Measurements from ENCODE around the gene OR8J3. TPM values are rescaled to one million over a fixed set of nuclear protein-coding genes. Genes with fewer than 3 reads are reported as not detected.

Gene OR8J3
- total RNA-seq (not detected in 2 replicates), polyA plus RNA-seq (not detected in 2 replicates), polyA minus RNA-seq (not detected in 2 replicates)
- total RNA-seq (2013) = not detected

GRCh38 chr11:56140151-56140661 is at the start of gene OR8J3:
OR8J3 (minus strand) TSS chr11:56140201; CDS start chr11:56137718, 2,483 bp downstream.
- no peak within 1 kb of the TSS for H2AFZ ChIP-seq (ENCODE audit: insufficient read depth, low read depth, low read length, poor library complexity, severe bottlenecking)
- ChIA-PET CTCF (no interaction called here), POLR2A (no interaction called here)
- no peaks in the 10 kb centered on the region for H3K4me1 ChIP-seq (ENCODE audit: control insufficient read depth in 2 of 2, insufficient read depth in 2 of 2, low read length in 2 of 2)
- Mint-ChIP-seq H3K27ac (no peak within 1 kb of the TSS), H3K4me3 (no peak within 1 kb of the TSS), H3K9me3 (ENCODE audit: insufficient read depth) (peaks cover 8% of the 10 kb centered on the region), H3K27me3 (no peaks in the 10 kb centered on the region), H3K4me1 (no peaks in the 10 kb centered on the region)
- DNase-seq (no peak), ATAC-seq (ENCODE audit: low read depth) (no peak)
- no peaks in the 10 kb centered on the region for H4K20me1 ChIP-seq (ENCODE audit: control insufficient read depth, insufficient read depth, low read length, poor library complexity, severe bottlenecking)
- H3K9ac ChIP-seq (ENCODE audit: low read length) = no peak within 1 kb of the TSS
- H3K79me2 ChIP-seq (ENCODE audit: control insufficient read depth, insufficient read depth, low read length) = no peaks in the 10 kb centered on the region
- no peaks in the 10 kb centered on the region for H3K36me3 ChIP-seq (replicated peaks in 1 of 2; ENCODE audit: control extremely low read depth in 1 of 2, control insufficient read depth in 1 of 2, extremely low read depth in 1 of 2, insufficient read depth in 2 of 2, low read length in 1 of 2)
- H3K4me3 ChIP-seq (ENCODE audit: control extremely low read depth in 1 of 5, extremely low read depth in 1 of 5, insufficient read depth in 1 of 5, low read depth in 2 of 5, low read length in 4 of 5) = no peak within 1 kb of the TSS
- H3K27me3 ChIP-seq (replicated peaks in 1 of 4; ENCODE audit: control extremely low read depth in 1 of 4, control insufficient read depth in 3 of 4, insufficient read depth in 4 of 4, low read length in 3 of 4) = no peaks in the 10 kb centered on the region
- intact Hi-C loops (cut with micrococcal nuclease) = no loop called here
- H3K27ac ChIP-seq (ENCODE audit: low read length in 2 of 2) = no peak within 1 kb of the TSS
- no peak for TF ChIP-seq EZH2 (IDR thresholded peaks at IDR 0.05; ENCODE audit: borderline replicate concordance, insufficient read depth, low read depth, low read length, poor library complexity, severe bottlenecking)
- no peaks in the 10 kb centered on the region for H3K9me3 ChIP-seq (ENCODE audit: control extremely low read depth in 1 of 3, control insufficient read depth in 2 of 3, insufficient read depth in 1 of 3, low read length in 2 of 3)
- no peak within 1 kb of the TSS for H3K4me2 ChIP-seq (replicated peaks; ENCODE audit: low read depth, low read length, poor library complexity, severe bottlenecking)

- no peaks in the 10 kb centered on the region for H3K36me3 ChIP-seq (replicated peaks in 1 of 2; ENCODE audit: control extremely low read depth in 1 of 2, control insufficient read depth in 1 of 2, extremely low read depth in 1 of 2, insufficient read depth in 2 of 2, low read length in 1 of 2)
- H3K9ac ChIP-seq (ENCODE audit: low read length) = no peak overlapping the region
- Mint-ChIP-seq H3K9me3 (ENCODE audit: insufficient read depth) (peaks cover 3% of the 10 kb centered on the region), H3K4me3 (no peak overlapping the region), H3K27me3 (no peaks in the 10 kb centered on the region), H3K27ac (no peak overlapping the region), H3K4me1 (no peaks in the 10 kb centered on the region)
- no peak for TF ChIP-seq CTCF (IDR thresholded peaks at IDR 0.05)
- TF ChIP-seq EZH2 (IDR thresholded peaks at IDR 0.05; ENCODE audit: borderline replicate concordance, insufficient read depth, low read depth, low read length, poor library complexity, severe bottlenecking) = no peak
- no peak overlapping the region for H3K27ac ChIP-seq (ENCODE audit: low read length in 2 of 2)
- DNase-seq (no peak), ATAC-seq (ENCODE audit: low read depth) (no peak)
- ChIA-PET POLR2A (no interaction called here), CTCF (no interaction called here)
- no peaks in the 10 kb centered on the region for H3K79me2 ChIP-seq (ENCODE audit: control insufficient read depth, insufficient read depth, low read length)
- no peak overlapping the region for H3K4me3 ChIP-seq (ENCODE audit: control extremely low read depth in 1 of 5, extremely low read depth in 1 of 5, insufficient read depth in 1 of 5, low read depth in 2 of 5, low read length in 4 of 5)
- no peaks in the 10 kb centered on the region for H3K27me3 ChIP-seq (replicated peaks in 1 of 4; ENCODE audit: control extremely low read depth in 1 of 4, control insufficient read depth in 3 of 4, insufficient read depth in 4 of 4, low read length in 3 of 4)
- no peak overlapping the region for H3K4me2 ChIP-seq (replicated peaks; ENCODE audit: low read depth, low read length, poor library complexity, severe bottlenecking)
- H3K4me1 ChIP-seq (ENCODE audit: control insufficient read depth in 2 of 2, insufficient read depth in 2 of 2, low read length in 2 of 2) = no peaks in the 10 kb centered on the region
- no peaks in the 10 kb centered on the region for H3K9me3 ChIP-seq (ENCODE audit: control extremely low read depth in 1 of 3, control insufficient read depth in 2 of 3, insufficient read depth in 1 of 3, low read length in 2 of 3)
- intact Hi-C loops (cut with micrococcal nuclease) = no loop called here
- WGBS (ENCODE audit: insufficient coverage) = no CpG with 5 or more reads among the region's 3 CpGs
- no peaks in the 10 kb centered on the region for H4K20me1 ChIP-seq (ENCODE audit: control insufficient read depth, insufficient read depth, low read length, poor library complexity, severe bottlenecking)
- H2AFZ ChIP-seq (ENCODE audit: insufficient read depth, low read depth, low read length, poor library complexity, severe bottlenecking) = no peak overlapping the region
Measured at GRCh38 chr11:56188602-56189001, 48.6 kb upstream of the OR8J3 start.
